ENCODE data around the gene RASL11A.

DNA sequence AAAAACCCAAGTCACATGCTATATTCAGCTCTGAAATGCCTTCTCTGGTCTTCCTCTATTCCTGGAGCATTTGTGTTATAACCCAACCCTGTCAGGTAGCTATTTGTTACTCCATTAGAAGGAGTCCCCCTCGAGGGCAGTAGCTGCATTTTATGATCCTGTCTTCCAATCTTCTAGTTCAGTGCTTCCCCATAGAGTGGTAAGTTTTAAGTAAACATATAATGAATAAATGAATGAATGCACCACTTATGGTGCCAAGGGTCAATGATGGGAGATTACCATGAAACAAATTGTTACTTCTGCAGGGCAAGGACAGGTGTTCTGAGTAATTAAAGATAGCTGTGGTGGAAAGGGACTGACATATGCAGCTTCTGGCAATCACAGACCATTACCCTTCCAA is 4.0 kb downstream of the RASL11A start:
- TF ChIP-seq ZNF565 (CRISPR knock-in tag; conservative IDR thresholded peaks at IDR 0.05; ENCODE audit: low read depth) (no peak), ESRRG (CRISPR knock-in tag; IDR thresholded peaks at IDR 0.05) (no peak)

Measured in SK-N-SH treated with all-trans-retinoic acid at 6 μM for 48 hours (cell line).